Fibroblast of pulmonary artery (primary cell): ENCODE measurements around the gene FAM171A2.

ENCODE experiments used
- DNase-seq: peaks from one replicate; pipeline ENCODE4 v3.0.0-alpha.2; 2010; ENCODE audit warnings: low read depth
- H3K4me3 ChIP-seq: replicated peaks from 2 replicates; pipeline ENCODE4 v1.5.1; 2011; ENCODE audit warnings: low read depth, mild to moderate bottlenecking, control low read depth, low read length, moderate library complexity
- TF ChIP-seq, protein P1 (sequence below): IDR thresholded peaks from 2 replicates; pipeline ENCODE4 v1.5.1; 2011; ENCODE audit warnings: mild to moderate bottlenecking, control low read depth, low read length, inconsistent platforms; ENCODE audit errors: missing control alignments

FAM171A2 gene

DNA sequence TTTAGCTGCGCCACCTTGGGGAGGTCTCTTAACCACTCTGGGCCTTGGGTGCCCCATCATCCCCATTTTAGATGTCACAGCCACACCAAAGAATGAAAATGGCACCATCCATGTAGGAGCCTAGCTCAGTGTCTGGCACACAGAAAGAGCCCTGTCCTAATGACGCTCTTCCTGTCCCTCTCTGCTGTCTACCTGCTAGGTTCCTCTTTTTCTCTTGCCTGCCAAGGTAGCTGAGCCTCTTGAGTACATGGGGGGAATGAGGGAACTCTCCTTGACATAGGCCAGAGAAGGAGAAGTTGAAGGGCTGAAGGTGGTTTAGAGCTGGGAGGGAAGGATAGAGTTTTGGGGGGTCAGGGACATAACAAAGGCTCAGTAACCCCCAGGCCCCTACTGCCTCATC lies 53.5 kb downstream of the FAM171A2 start:
- TF ChIP-seq, protein P1, sequence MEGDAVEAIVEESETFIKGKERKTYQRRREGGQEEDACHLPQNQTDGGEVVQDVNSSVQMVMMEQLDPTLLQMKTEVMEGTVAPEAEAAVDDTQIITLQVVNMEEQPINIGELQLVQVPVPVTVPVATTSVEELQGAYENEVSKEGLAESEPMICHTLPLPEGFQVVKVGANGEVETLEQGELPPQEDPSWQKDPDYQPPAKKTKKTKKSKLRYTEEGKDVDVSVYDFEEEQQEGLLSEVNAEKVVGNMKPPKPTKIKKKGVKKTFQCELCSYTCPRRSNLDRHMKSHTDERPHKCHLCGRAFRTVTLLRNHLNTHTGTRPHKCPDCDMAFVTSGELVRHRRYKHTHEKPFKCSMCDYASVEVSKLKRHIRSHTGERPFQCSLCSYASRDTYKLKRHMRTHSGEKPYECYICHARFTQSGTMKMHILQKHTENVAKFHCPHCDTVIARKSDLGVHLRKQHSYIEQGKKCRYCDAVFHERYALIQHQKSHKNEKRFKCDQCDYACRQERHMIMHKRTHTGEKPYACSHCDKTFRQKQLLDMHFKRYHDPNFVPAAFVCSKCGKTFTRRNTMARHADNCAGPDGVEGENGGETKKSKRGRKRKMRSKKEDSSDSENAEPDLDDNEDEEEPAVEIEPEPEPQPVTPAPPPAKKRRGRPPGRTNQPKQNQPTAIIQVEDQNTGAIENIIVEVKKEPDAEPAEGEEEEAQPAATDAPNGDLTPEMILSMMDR: no peak

DNA sequence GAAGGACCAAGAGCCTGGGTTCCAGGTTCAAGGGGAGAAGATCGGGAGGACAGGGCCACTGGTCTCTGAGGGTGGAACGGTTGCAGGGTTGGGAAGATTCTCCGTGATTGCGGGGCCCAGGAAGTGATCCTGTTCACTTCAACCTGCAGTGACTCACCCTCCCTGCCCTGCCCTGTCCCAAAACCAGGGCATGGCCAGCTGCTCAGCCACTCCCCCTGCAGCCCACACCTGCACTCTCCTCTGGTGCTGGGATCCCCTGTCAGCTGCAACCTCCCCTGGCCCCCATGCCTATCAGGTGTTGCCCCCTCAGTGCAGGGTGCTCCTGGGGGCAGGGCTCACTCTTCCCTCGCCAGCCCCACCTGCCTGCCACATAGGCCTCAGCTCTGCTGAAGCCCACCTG lies 54.2 kb downstream of the FAM171A2 start:
- no peak for DNase-seq
- TF ChIP-seq, protein P1: no peak
- no peak overlapping the region for H3K4me3 ChIP-seq

More for the DNA sequence above, 53.5 kb downstream of the FAM171A2 start:
- no peak overlapping the region for H3K4me3 ChIP-seq
- no peak for DNase-seq

GRCh38 chr17:44308865-44309264 lies 54.8 kb downstream of the FAM171A2 start:
- no peak for DNase-seq
- TF ChIP-seq, protein P1: no peak
- H3K4me3 ChIP-seq: peak overlapping the region; percentile 14

GRCh38 chr17:44308320-44308818 lies 55.3 kb downstream of the FAM171A2 start, which contains the start of gene RUNDC3A:
Gene RUNDC3A (plus strand): TSS chr17:44308601. CDS start chr17:44308833, 232 bp downstream.
- TF ChIP-seq, protein P1: no peak
- peak within 1 kb of the TSS; percentile 51 for H3K4me3 ChIP-seq
- peak; percentile 77 for DNase-seq

DNA sequence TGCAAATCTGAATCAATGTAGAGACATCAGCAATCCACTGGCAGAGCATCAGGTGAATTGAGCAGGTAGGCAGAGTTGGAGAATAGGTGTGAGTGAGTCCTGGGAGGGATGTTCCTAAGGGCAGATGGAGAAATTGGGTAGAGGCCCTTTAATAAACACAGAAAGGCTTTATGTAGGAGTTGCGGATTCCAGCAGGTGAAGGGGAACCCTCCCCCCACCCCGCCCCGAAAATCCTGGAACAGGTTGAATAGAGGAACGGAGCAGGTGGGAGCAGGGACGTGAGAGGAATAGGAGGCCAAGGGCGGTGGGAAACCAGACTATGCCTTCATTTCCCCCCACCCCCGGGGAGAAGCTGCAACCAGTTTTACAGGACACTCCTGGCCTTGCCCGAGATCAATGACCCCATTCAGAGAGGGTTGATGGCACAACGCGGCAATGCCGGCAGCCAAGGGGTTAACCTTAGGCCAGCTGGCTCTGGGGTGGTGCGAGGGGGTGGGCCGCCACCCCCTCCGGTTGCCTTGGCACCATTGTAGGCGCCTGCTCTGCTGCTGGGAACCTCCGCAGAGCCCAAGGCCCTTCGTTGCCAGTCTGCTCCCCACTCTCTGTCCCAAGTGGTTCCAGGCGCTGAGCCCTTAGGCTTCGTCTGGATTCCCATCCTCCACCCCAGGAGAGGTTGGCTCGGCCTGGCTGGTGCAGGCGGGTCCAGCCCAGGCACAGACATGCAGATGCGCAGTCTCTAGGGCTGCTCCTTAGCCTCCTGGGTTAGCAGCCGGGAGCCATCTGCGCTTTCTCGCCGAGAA lies 56.1 kb downstream of the FAM171A2 start:
- DNase-seq: peak; percentile 46
- TF ChIP-seq, protein P1: no peak
- no peak overlapping the region for H3K4me3 ChIP-seq

DNA sequence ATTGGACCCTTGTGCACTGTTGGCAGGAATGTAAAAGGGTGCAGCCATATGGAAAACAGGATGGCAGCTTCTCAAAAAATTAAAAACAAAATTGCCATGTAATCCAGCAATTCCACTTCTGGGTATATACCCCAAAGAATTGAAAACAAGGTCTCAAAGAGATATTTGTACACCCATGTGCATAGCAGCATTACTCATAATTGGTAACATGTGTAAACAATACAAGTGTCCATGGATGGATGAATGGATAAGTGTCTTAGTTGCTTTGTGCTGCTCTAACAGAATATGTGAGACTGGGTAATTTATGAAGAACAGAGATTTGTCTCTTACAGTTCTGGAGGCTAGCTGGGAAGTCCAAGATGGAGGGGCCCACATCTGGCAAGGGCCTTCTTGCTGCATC lies 59.0 kb downstream of the FAM171A2 start:
- no peak for DNase-seq
- no peak overlapping the region for H3K4me3 ChIP-seq
- TF ChIP-seq, protein P1: no peak
